Gastrocnemius medialis (tissue), 4 donors: Measurements from ENCODE around the gene SLC6A6.

Experiments
- POLR2A ChIP-seq, 2 donors: fragments of 450-650 bp; IDR thresholded peaks; one replicate each; pipeline ENCODE4 v1.6.1; 2017; ENCODE audit warnings: antibody characterized with exemption in 2 of 2, mild to moderate bottlenecking in 2 of 2, moderate library complexity in 2 of 2
- TF ChIP-seq, protein P1 (sequence below), 5 experiments: fragments of 450-650 bp in 3 of 5; fragments of 200-600 bp in 2 of 5; sonication (generic) in 2 of 5; IDR thresholded peaks in 4 of 5; conservative IDR thresholded peaks in 1 of 5; 1 replicate in 4 of 5; 2 replicates in 1 of 5; pipeline ENCODE4 v1.5.1; 2016 to 2019; ENCODE audit warnings: antibody characterized with exemption in 5 of 5, mild to moderate bottlenecking in 3 of 5, moderate library complexity in 3 of 5

DNA sequence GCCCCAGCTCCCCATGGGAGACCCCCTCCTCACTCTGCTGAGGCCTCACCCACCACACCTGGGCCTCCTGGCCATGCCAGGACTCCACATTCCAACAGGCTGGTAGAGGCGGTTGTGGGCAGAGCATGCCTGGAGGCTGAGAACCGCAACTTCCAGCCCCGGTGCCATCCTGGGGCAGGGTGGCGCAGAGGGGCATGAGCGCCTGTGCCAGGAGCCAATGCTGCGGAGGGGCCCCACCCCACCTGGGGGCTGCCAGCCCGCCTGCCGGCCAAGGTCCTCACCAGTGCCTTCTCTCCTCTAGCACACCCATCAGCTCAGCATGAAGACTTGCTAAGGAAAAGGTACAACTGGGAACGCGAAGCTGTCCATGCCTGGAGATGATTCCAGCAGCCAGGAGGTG, 34.3 kb upstream of the SLC6A6 start:
- TF ChIP-seq, protein P1, sequence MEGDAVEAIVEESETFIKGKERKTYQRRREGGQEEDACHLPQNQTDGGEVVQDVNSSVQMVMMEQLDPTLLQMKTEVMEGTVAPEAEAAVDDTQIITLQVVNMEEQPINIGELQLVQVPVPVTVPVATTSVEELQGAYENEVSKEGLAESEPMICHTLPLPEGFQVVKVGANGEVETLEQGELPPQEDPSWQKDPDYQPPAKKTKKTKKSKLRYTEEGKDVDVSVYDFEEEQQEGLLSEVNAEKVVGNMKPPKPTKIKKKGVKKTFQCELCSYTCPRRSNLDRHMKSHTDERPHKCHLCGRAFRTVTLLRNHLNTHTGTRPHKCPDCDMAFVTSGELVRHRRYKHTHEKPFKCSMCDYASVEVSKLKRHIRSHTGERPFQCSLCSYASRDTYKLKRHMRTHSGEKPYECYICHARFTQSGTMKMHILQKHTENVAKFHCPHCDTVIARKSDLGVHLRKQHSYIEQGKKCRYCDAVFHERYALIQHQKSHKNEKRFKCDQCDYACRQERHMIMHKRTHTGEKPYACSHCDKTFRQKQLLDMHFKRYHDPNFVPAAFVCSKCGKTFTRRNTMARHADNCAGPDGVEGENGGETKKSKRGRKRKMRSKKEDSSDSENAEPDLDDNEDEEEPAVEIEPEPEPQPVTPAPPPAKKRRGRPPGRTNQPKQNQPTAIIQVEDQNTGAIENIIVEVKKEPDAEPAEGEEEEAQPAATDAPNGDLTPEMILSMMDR (IDR thresholded peaks at IDR 0.05 in 4 of 5, conservative IDR thresholded peaks at IDR 0.05 in 1 of 5) = no peak
- TF ChIP-seq POLR2A (IDR thresholded peaks at IDR 0.05) = no peak
